B cell (primary cell): Measurements from ENCODE around the gene FBH1. TPM values are rescaled to one million over a fixed set of nuclear protein-coding genes. Genes with fewer than 3 reads are reported as not detected.

Experiments
- ATAC-seq: fragments of 200-7000 bp; cut with Tn5 transposase; one replicate; pipeline ENCODE4 v1.10.0; 2021; ENCODE audit warnings: low read depth, mild to moderate bottlenecking, moderate number of reproducible peaks, moderate library complexity
- CTCF ChIA-PET: fragments of 350-600 bp; sonication (Branson Sonifier 250); formaldehyde crosslinking; loops from one replicate; lab custom pipeline; 2021; ENCODE audit warnings: antibody characterized with exemption, inconsistent platforms; lab: Charles Lee
- POLR2A ChIA-PET: fragments of 350-600 bp; sonication (Branson Sonifier 250); formaldehyde crosslinking; loops from one replicate; lab custom pipeline; 2021; ENCODE audit warnings: antibody characterized with exemption; lab: Charles Lee
- DNase-seq: peaks from one replicate; pipeline ENCODE4 v3.0.0; 2013
- H2AFZ ChIP-seq: 2 replicates; pipeline ENCODE4 v1.6.1; 2012; ENCODE audit warnings: mild to moderate bottlenecking, low read depth, low read length; ENCODE audit not compliant: insufficient read depth, poor library complexity, severe bottlenecking
- H3K27ac ChIP-seq, 2 donors: 1 replicate in 1 of 2; 2 replicates in 1 of 2; pipeline ENCODE4 v1.5.1; 2012 to 2013; ENCODE audit warnings: low read length in 2 of 2, mild to moderate bottlenecking in 2 of 2, moderate library complexity in 1 of 2
- H3K27me3 ChIP-seq, 4 experiments: fragments of 200-600 bp in 1 of 4; sonication (generic) in 1 of 4; replicated peaks in 1 of 4; 1 replicate in 2 of 4; 2 replicates in 2 of 4; pipeline versions ENCODE4 v1.6.1 to v1.7.0; 2013 to 2016; ENCODE audit warnings: low read length in 3 of 4, mild to moderate bottlenecking in 2 of 4, mixed read lengths in 1 of 4, moderate library complexity in 1 of 4; ENCODE audit not compliant: insufficient read depth in 4 of 4, control insufficient read depth in 3 of 4; ENCODE audit errors: control extremely low read depth in 1 of 4
- H3K36me3 ChIP-seq, 2 experiments: replicated peaks in 1 of 2; 1 replicate in 1 of 2; 2 replicates in 1 of 2; pipeline versions ENCODE4 v1.6.1 to v1.7.1; 2013; ENCODE audit warnings: low read length in 1 of 2; ENCODE audit not compliant: insufficient read depth in 2 of 2, control insufficient read depth in 1 of 2; ENCODE audit errors: control extremely low read depth in 1 of 2, extremely low read depth in 1 of 2
- H3K4me1 ChIP-seq, 2 donors: fragments of 200-600 bp in 1 of 2; sonication (generic) in 1 of 2; 1 replicate in 1 of 2; 2 replicates in 1 of 2; pipeline versions ENCODE4 v1.5.1 to v1.6.1; 2013 to 2017; ENCODE audit warnings: low read length in 2 of 2; ENCODE audit not compliant: control insufficient read depth in 2 of 2, insufficient read depth in 2 of 2
- H3K4me2 ChIP-seq: replicated peaks from 2 replicates; pipeline ENCODE3; 2012; ENCODE audit warnings: mild to moderate bottlenecking, low read depth, low read length; ENCODE audit not compliant: poor library complexity, severe bottlenecking
- H3K4me3 ChIP-seq, 5 experiments: fragments of 200-600 bp in 1 of 5; sonication (generic) in 1 of 5; 1 replicate in 3 of 5; 2 replicates in 2 of 5; pipeline versions ENCODE4 v1.5.1 to v1.7.0; 2011 to 2016; ENCODE audit warnings: low read length in 4 of 5, mild to moderate bottlenecking in 4 of 5, low read depth in 2 of 5, control low read depth in 1 of 5, moderate library complexity in 1 of 5; ENCODE audit not compliant: insufficient read depth in 1 of 5; ENCODE audit errors: control extremely low read depth in 1 of 5, extremely low read depth in 1 of 5
- H3K79me2 ChIP-seq: fragments of 200-600 bp; sonication (generic); one replicate; pipeline ENCODE4 v1.6.0; 2016; ENCODE audit warnings: low read length; ENCODE audit not compliant: control insufficient read depth, insufficient read depth
- H3K9ac ChIP-seq: fragments of 200-600 bp; sonication (generic); 2 replicates; pipeline ENCODE4 v1.6.1; 2017; ENCODE audit warnings: mild to moderate bottlenecking, low read length, moderate library complexity
- H3K9me3 ChIP-seq, 3 donors: one replicate each; pipeline versions ENCODE4 v1.6.1 to v1.7.1; 2013; ENCODE audit warnings: low read length in 2 of 3; ENCODE audit not compliant: control insufficient read depth in 2 of 3, insufficient read depth in 1 of 3; ENCODE audit errors: control extremely low read depth in 1 of 3
- H4K20me1 ChIP-seq: 2 replicates; pipeline ENCODE4 v1.6.0; 2012; ENCODE audit warnings: mild to moderate bottlenecking, low read length; ENCODE audit not compliant: insufficient read depth, control insufficient read depth, poor library complexity, severe bottlenecking
- H3K27ac Mint-ChIP-seq: one replicate; pipeline ENCODE4 v1.8.0; 2021; ENCODE audit warnings: mixed read lengths
- H3K27me3 Mint-ChIP-seq: one replicate; pipeline ENCODE4 v1.8.0; 2021; ENCODE audit warnings: mixed read lengths
- H3K4me1 Mint-ChIP-seq: one replicate; pipeline ENCODE4 v1.8.0; 2021; ENCODE audit warnings: mixed read lengths
- H3K4me3 Mint-ChIP-seq: one replicate; pipeline ENCODE4 v1.8.0; 2021; ENCODE audit warnings: mixed read lengths
- H3K9me3 Mint-ChIP-seq: one replicate; pipeline ENCODE4 v1.8.0; 2022; ENCODE audit warnings: mixed read lengths; ENCODE audit not compliant: insufficient read depth
- CTCF ChIP-seq: fragments of 200-600 bp; IDR thresholded peaks from one replicate; pipeline ENCODE4 v1.8.0; 2022; ENCODE audit warnings: antibody characterized with exemption, mild to moderate bottlenecking
- EZH2 ChIP-seq: IDR thresholded peaks from 2 replicates; pipeline ENCODE4 v1.6.1; 2012; ENCODE audit warnings: borderline replicate concordance, low read depth, mild to moderate bottlenecking, moderate library complexity, low read length; ENCODE audit not compliant: insufficient read depth, poor library complexity, severe bottlenecking
- WGBS: methylation state at CpG from one replicate; pipeline ENCODE4 v1.1.5; 2013; ENCODE audit warnings: missing lambda C conversion rate; ENCODE audit not compliant: insufficient coverage; 5-methylcytosine and 5-hydroxymethylcytosine counted together
- intact Hi-C: fragments of 100-400 bp; cut with micrococcal nuclease; formaldehyde crosslinking; loops from one replicate; pipeline ENCODE4 v1.10.0; 2022
- polyA plus RNA-seq: library from polyadenylated mRNA; depleted of rRNA; stranded (reverse); fragments of >200 nt; gene quantifications from 2 replicates; pipeline ENCODE4 v1.2.3, GENCODE V29; 2012
- total RNA-seq, 2 donors: library from RNA; stranded (reverse); fragments of 120-200 nt in 1 of 2; gene quantifications; 1 replicate in 1 of 2; 2 replicates in 1 of 2; pipeline versions ENCODE4 v1.2.3 to v1.2.4, GENCODE V29; 2013 to 2022

Gene FBH1
- total and polyA plus RNA-seq, 2 donors (not counting 1 experiment from before 2014, with no cell fraction given), result 86.4 to 129 TPM

- Histone ChIP-seq H3K27me3 (no peaks in the 10 kb centered on the region), H3K9me3 (no peaks in the 10 kb centered on the region), H3K27ac (no peak overlapping the region), H4K20me1 (no peaks in the 10 kb centered on the region), H3K4me3 (no peak overlapping the region), H3K4me1 (no peaks in the 10 kb centered on the region), H3K79me2 (no peaks in the 10 kb centered on the region), H3K9ac (no peak overlapping the region), H2AFZ (no peak overlapping the region), H3K4me2 (no peak overlapping the region), H3K36me3 (peaks cover 0 to 5% of the 10 kb centered on the region in 2 experiments)
- intact Hi-C loops, result no loop called here
- no peak for ATAC-seq
- DNase-seq, result no peak
- POLR2A ChIA-PET, result no interaction called here
- H3K9me3 Mint-ChIP-seq, result no peaks in the 10 kb centered on the region
- H3K4me1 Mint-ChIP-seq, result peaks cover under 1% of the 10 kb centered on the region
- CTCF ChIA-PET, result no interaction called here
- no peaks in the 10 kb centered on the region for H3K27me3 Mint-ChIP-seq
- TF ChIP-seq EZH2 (no peak), CTCF (no peak)
- 80% methylated on average over 1 of the region's 7 CpGs for WGBS
- no peak overlapping the region for H3K27ac Mint-ChIP-seq
- no peak overlapping the region for H3K4me3 Mint-ChIP-seq
These were observed 61.2 kb downstream of the FBH1 start for GRCh38 chr10:5951167-5951711.

GRCh38 chr10:5951721-5952407 lies 61.8 kb downstream of the FBH1 start:
- Mint-ChIP-seq H3K27ac (no peak overlapping the region), H3K27me3 (no peaks in the 10 kb centered on the region), H3K4me1 (no peaks in the 10 kb centered on the region), H3K4me3 (no peak overlapping the region), H3K9me3 (no peaks in the 10 kb centered on the region)
- 98% methylated on average over 5 of the region's 6 CpGs for WGBS
- H3K9me3 ChIP-seq, result no peaks in the 10 kb centered on the region
- TF ChIP-seq EZH2, result no peak
- no peak for TF ChIP-seq CTCF
- ATAC-seq (no peak), DNase-seq (no peak)
- no peak overlapping the region for H3K9ac ChIP-seq
- intact Hi-C loops, result no loop called here
- no peak overlapping the region for H3K4me3 ChIP-seq
- ChIA-PET POLR2A (no interaction called here), CTCF (no interaction called here)
- H4K20me1 ChIP-seq, result no peaks in the 10 kb centered on the region
- H3K4me1 ChIP-seq, result no peaks in the 10 kb centered on the region
- peaks cover 0 to 5% of the 10 kb centered on the region in 2 experiments for H3K36me3 ChIP-seq
- H3K79me2 ChIP-seq, result no peaks in the 10 kb centered on the region
- H2AFZ ChIP-seq, result no peak overlapping the region
- no peaks in the 10 kb centered on the region for H3K27me3 ChIP-seq
- no peak overlapping the region for H3K27ac ChIP-seq
- H3K4me2 ChIP-seq, result no peak overlapping the region
